Astrocyte (in vitro differentiated cells and primary cell): Measurements from ENCODE around the gene SLC25A5. TPM values are rescaled to one million over a fixed set of nuclear protein-coding genes. Genes with fewer than 3 reads are reported as not detected.

Experiments used
- DNase-seq: peaks from one replicate; pipeline ENCODE4 v3.0.0-alpha.2; 2010; ENCODE audit warnings: low read depth
- FAIRE-seq: peaks from 2 replicates; lab custom pipeline; 2011; peaks lifted over from hg19 to GRCh38; lab: Jason Lieb, UNC
- H2AFZ ChIP-seq: 2 replicates; pipeline ENCODE4 v1.6.0; 2012; ENCODE audit warnings: low read depth, low read length, inconsistent platforms
- H3K27ac ChIP-seq: 2 replicates; pipeline ENCODE4 v1.5.1; 2011; ENCODE audit warnings: low read depth, low read length, inconsistent platforms
- H3K27me3 ChIP-seq: 2 replicates; pipeline ENCODE4 v1.6.0; 2011; ENCODE audit warnings: low read length, inconsistent platforms; ENCODE audit not compliant: insufficient read depth
- H3K36me3 ChIP-seq: 2 replicates; pipeline ENCODE4 v1.5.1; 2011; ENCODE audit warnings: low read length, inconsistent platforms; ENCODE audit not compliant: insufficient read depth
- H3K4me1 ChIP-seq: 2 replicates; pipeline ENCODE4 v1.5.1; 2011; ENCODE audit warnings: low read length, inconsistent platforms; ENCODE audit not compliant: insufficient read depth
- H3K4me2 ChIP-seq: 2 replicates; pipeline ENCODE4 v1.6.0; 2012; ENCODE audit warnings: low read length, inconsistent platforms
- H3K4me3 ChIP-seq: 2 replicates; pipeline ENCODE4 v1.5.1; 2011; ENCODE audit warnings: low read depth, mild to moderate bottlenecking, low read length, inconsistent platforms; ENCODE audit not compliant: insufficient read depth
- H3K79me2 ChIP-seq: 2 replicates; pipeline ENCODE4 v1.6.0; 2012; ENCODE audit warnings: mild to moderate bottlenecking, low read length, inconsistent platforms; ENCODE audit not compliant: insufficient read depth
- H3K9ac ChIP-seq: 2 replicates; pipeline ENCODE4 v1.6.0; 2012; ENCODE audit warnings: mild to moderate bottlenecking, low read length, inconsistent platforms
- H3K9me3 ChIP-seq: 2 replicates; pipeline ENCODE4 v1.5.1; 2012; ENCODE audit warnings: low read depth, mild to moderate bottlenecking, low read length, inconsistent platforms; ENCODE audit not compliant: insufficient read depth
- H4K20me1 ChIP-seq: 2 replicates; pipeline ENCODE4 v1.6.0; 2012; ENCODE audit warnings: low read length, inconsistent platforms; ENCODE audit not compliant: insufficient read depth
- H3K27ac Mint-ChIP-seq: one replicate; pipeline ENCODE4 v1.8.0; 2021; ENCODE audit warnings: mild to moderate bottlenecking, mixed read lengths; ENCODE audit not compliant: unreplicated experiment
- H3K27me3 Mint-ChIP-seq: one replicate; pipeline ENCODE4 v1.8.0; 2021; ENCODE audit warnings: low read depth, mixed read lengths; ENCODE audit not compliant: unreplicated experiment
- H3K36me3 Mint-ChIP-seq: one replicate; pipeline ENCODE4 v1.8.0; 2021; ENCODE audit warnings: low read depth, mixed read lengths; ENCODE audit not compliant: unreplicated experiment
- H3K4me1 Mint-ChIP-seq: one replicate; pipeline ENCODE4 v1.8.0; 2021; ENCODE audit warnings: low read depth, mixed read lengths; ENCODE audit not compliant: unreplicated experiment
- H3K4me3 Mint-ChIP-seq: one replicate; pipeline ENCODE4 v1.8.0; 2021; ENCODE audit warnings: mild to moderate bottlenecking, moderate library complexity, mixed read lengths; ENCODE audit not compliant: unreplicated experiment
- H3K9me3 Mint-ChIP-seq: one replicate; pipeline ENCODE4 v1.8.0; 2021; ENCODE audit warnings: mild to moderate bottlenecking, mixed read lengths; ENCODE audit not compliant: unreplicated experiment
- CTCF ChIP-seq: IDR thresholded peaks from 2 replicates; pipeline ENCODE4 v1.5.1; 2011; ENCODE audit warnings: low read depth, mild to moderate bottlenecking, inconsistent platforms, low read length, moderate library complexity; ENCODE audit not compliant: insufficient read depth
- EZH2 ChIP-seq: IDR thresholded peaks from 2 replicates; pipeline ENCODE4 v1.6.1; 2012; ENCODE audit warnings: mild to moderate bottlenecking, low read length, inconsistent platforms; ENCODE audit not compliant: insufficient read depth
- total RNA-seq: library from RNA; stranded (reverse); gene quantifications from 2 replicates; pipeline ENCODE4 v1.2.1, GENCODE V29; 2021

Gene SLC25A5
- total RNA-seq, 1 donor from 2014 or later = 176 TPM

- no peaks in the 10 kb centered on the region for H3K27me3 ChIP-seq
- Mint-ChIP-seq H3K27ac (peak overlapping the region; percentile 47), H3K4me1 (peaks cover 20% of the 10 kb centered on the region), H3K36me3 (peaks cover 2% of the 10 kb centered on the region), H3K9me3 (no peaks in the 10 kb centered on the region), H3K4me3 (no peak overlapping the region), H3K27me3 (no peaks in the 10 kb centered on the region)
- no peaks in the 10 kb centered on the region for H3K36me3 ChIP-seq
- H3K4me1 ChIP-seq = peaks cover 12% of the 10 kb centered on the region
- no peak for TF ChIP-seq EZH2
- TF ChIP-seq CTCF = no peak
- H3K4me3 ChIP-seq = no peak overlapping the region
- H3K4me2 ChIP-seq = no peak overlapping the region
- H3K79me2 ChIP-seq = no peaks in the 10 kb centered on the region
- no peak overlapping the region for H2AFZ ChIP-seq
- H3K9me3 ChIP-seq = no peaks in the 10 kb centered on the region
- no peak for FAIRE-seq
- no peaks in the 10 kb centered on the region for H4K20me1 ChIP-seq
- no peak overlapping the region for H3K9ac ChIP-seq
- no peak for DNase-seq
- H3K27ac ChIP-seq = no peak overlapping the region
Observed at GRCh38 chrX:119424999-119425398, 43.2 kb upstream of the SLC25A5 start.

GRCh38 chrX:119427024-119427794, 41.0 kb upstream of the SLC25A5 start:
- H3K4me1 ChIP-seq = peaks cover 12% of the 10 kb centered on the region
- H3K4me3 ChIP-seq = no peak overlapping the region
- peaks cover 2% of the 10 kb centered on the region for H3K36me3 Mint-ChIP-seq
- peak overlapping the region; percentile 40 for H3K4me3 Mint-ChIP-seq
- peak overlapping the region; percentile 61 for H3K4me2 ChIP-seq
- H3K27ac ChIP-seq = no peak overlapping the region
- no peaks in the 10 kb centered on the region for H3K79me2 ChIP-seq
- no peaks in the 10 kb centered on the region for H3K9me3 ChIP-seq
- H2AFZ ChIP-seq = no peak overlapping the region
- H3K36me3 ChIP-seq = no peaks in the 10 kb centered on the region
- H3K27me3 Mint-ChIP-seq = no peaks in the 10 kb centered on the region
- H3K27me3 ChIP-seq = no peaks in the 10 kb centered on the region
- peak; percentile 90 for FAIRE-seq
- DNase-seq = peak; percentile 53
- TF ChIP-seq CTCF (no peak), EZH2 (no peak)
- peak overlapping the region; percentile 89 for H3K27ac Mint-ChIP-seq
- no peak overlapping the region for H3K9ac ChIP-seq
- peaks cover 20% of the 10 kb centered on the region for H3K4me1 Mint-ChIP-seq
- H3K9me3 Mint-ChIP-seq = no peaks in the 10 kb centered on the region
- H4K20me1 ChIP-seq = no peaks in the 10 kb centered on the region

- no peaks in the 10 kb centered on the region for H3K27me3 ChIP-seq
- H3K4me3 ChIP-seq = no peak overlapping the region
- Mint-ChIP-seq H3K9me3 (no peaks in the 10 kb centered on the region), H3K4me1 (peaks cover 20% of the 10 kb centered on the region), H3K27ac (peak overlapping the region; percentile 89), H3K27me3 (no peaks in the 10 kb centered on the region), H3K36me3 (peaks cover 2% of the 10 kb centered on the region), H3K4me3 (peak overlapping the region; percentile 40)
- H3K27ac ChIP-seq = no peak overlapping the region
- DNase-seq = no peak
- H3K79me2 ChIP-seq = no peaks in the 10 kb centered on the region
- no peaks in the 10 kb centered on the region for H3K9me3 ChIP-seq
- no peaks in the 10 kb centered on the region for H3K36me3 ChIP-seq
- H2AFZ ChIP-seq = no peak overlapping the region
- no peak overlapping the region for H3K9ac ChIP-seq
- no peak for FAIRE-seq
- no peaks in the 10 kb centered on the region for H4K20me1 ChIP-seq
- peaks cover 12% of the 10 kb centered on the region for H3K4me1 ChIP-seq
- TF ChIP-seq EZH2 (no peak), CTCF (no peak)
- H3K4me2 ChIP-seq = peak overlapping the region; percentile 61
Observed at GRCh38 chrX:119427795-119428185, 40.5 kb upstream of the SLC25A5 start.
